HEK293T (cell line): Measurements from ENCODE around the gene TP63.
"Not testable (repeated sequence)": the region's sequence is repeated elsewhere in the genome, so short reads cannot be mapped to it uniquely, and the experiment has no call there.

ENCODE experiments used
- ARNT ChIP-seq: fragments of 450-650 bp; IDR thresholded peaks from 2 replicates; pipeline ENCODE4 v1.6.1; 2017; ENCODE audit warnings: mild to moderate bottlenecking
- CTBP1 ChIP-seq: fragments of 450-650 bp; IDR thresholded peaks from 2 replicates; pipeline ENCODE4 v1.6.1; 2016; ENCODE audit warnings: borderline replicate concordance
- FOXK2 ChIP-seq: fragments of 450-650 bp; IDR thresholded peaks from 2 replicates; pipeline ENCODE4 v1.6.1; 2016; ENCODE audit warnings: mild to moderate bottlenecking
- FOXM1 ChIP-seq: fragments of 450-650 bp; IDR thresholded peaks from 2 replicates; pipeline ENCODE4 v1.6.1; 2017; ENCODE audit warnings: mild to moderate bottlenecking, borderline replicate concordance
- LEF1 ChIP-seq: fragments of 450-650 bp; IDR thresholded peaks from 2 replicates; pipeline ENCODE4 v1.6.1; 2017; ENCODE audit warnings: mild to moderate bottlenecking, borderline replicate concordance
- TARDBP ChIP-seq: fragments of 450-650 bp; IDR thresholded peaks from 2 replicates; pipeline ENCODE4 v1.6.1; 2016
- ZNF384 ChIP-seq: fragments of 450-650 bp; IDR thresholded peaks from 2 replicates; pipeline ENCODE4 v1.6.1; 2016
- TF ChIP-seq, protein P1 (sequence below): fragments of 450-650 bp; IDR thresholded peaks from 2 replicates; pipeline ENCODE4 v1.6.1; 2016

GRCh38 chr3:189750972-189751371 is 119.8 kb downstream of the TP63 start:
- TF ChIP-seq LEF1, ZNF384, TARDBP, ARNT, FOXK2, FOXM1, CTBP1: not testable (repeated sequence)
- TF ChIP-seq, protein P1, sequence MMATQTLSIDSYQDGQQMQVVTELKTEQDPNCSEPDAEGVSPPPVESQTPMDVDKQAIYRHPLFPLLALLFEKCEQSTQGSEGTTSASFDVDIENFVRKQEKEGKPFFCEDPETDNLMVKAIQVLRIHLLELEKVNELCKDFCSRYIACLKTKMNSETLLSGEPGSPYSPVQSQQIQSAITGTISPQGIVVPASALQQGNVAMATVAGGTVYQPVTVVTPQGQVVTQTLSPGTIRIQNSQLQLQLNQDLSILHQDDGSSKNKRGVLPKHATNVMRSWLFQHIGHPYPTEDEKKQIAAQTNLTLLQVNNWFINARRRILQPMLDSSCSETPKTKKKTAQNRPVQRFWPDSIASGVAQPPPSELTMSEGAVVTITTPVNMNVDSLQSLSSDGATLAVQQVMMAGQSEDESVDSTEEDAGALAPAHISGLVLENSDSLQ: not testable (repeated sequence)
